GM12878 (cell line): ENCODE results near the gene BOD1L1. TPM values are rescaled to one million over a fixed set of nuclear protein-coding genes. Genes with fewer than 3 reads are reported as not detected.

Experiments used
- ATAC-seq: fragments of 200-7000 bp; cut with Tn5 transposase; 3 replicates; pipeline ENCODE4 v1.9.1; 2020; ENCODE audit warnings: mild to moderate bottlenecking, moderate library complexity
- BruUV-seq: library from RNA; stranded (reverse); fragments of 400-500 nt; replicated peaks from 2 replicates; lab custom pipeline; 2021; lab: Mats Ljungman, UMichigan
- CTCF ChIA-PET: fragments of 300-600 bp; sonication (Branson Sonifier 250); formaldehyde crosslinking; extraction: SDS; loops from one replicate; lab custom pipeline; 2021; ENCODE audit warnings: inconsistent platforms; lab: Yijun Ruan, JAX
- POLR2A ChIA-PET: fragments of 350-600 bp; formaldehyde crosslinking; extraction: SDS; loops from one replicate; lab custom pipeline; 2021; ENCODE audit warnings: inconsistent platforms; lab: Charles Lee
- RAD21 ChIA-PET: fragments of 300-600 bp; sonication (Branson Sonifier 250); formaldehyde crosslinking; loops from one replicate; lab custom pipeline; 2023; ENCODE audit warnings: antibody characterized with exemption; ENCODE audit not compliant: unreplicated experiment; lab: Charles Lee
- SMC1A ChIA-PET: fragments of 300-600 bp; sonication (Branson Sonifier 250); formaldehyde crosslinking; loops from one replicate; lab custom pipeline; 2023; ENCODE audit not compliant: unreplicated experiment, uncharacterized antibody; lab: Charles Lee
- DNase-seq: peaks from one replicate; pipeline ENCODE4 v3.0.0-alpha.2; 2011; ENCODE audit warnings: low read depth, low spot score
- FAIRE-seq: peaks from 3 replicates; lab custom pipeline; 2011; peaks lifted over from hg19 to GRCh38; lab: Jason Lieb, UNC
- H2AFZ ChIP-seq: 2 replicates; pipeline ENCODE4 v1.6.0; 2011; ENCODE audit warnings: low read depth, low read length, control low read depth; ENCODE audit not compliant: control insufficient read depth
- H3K27ac ChIP-seq: 2 replicates; pipeline ENCODE4 v1.5.1; 2011; ENCODE audit warnings: control low read depth; ENCODE audit not compliant: control insufficient read depth, insufficient read depth
- H3K27me3 ChIP-seq, 2 experiments: replicated peaks in 1 of 2; 2 replicates each; pipeline versions ENCODE4 v1.6.0 to v1.6.1; 2011; ENCODE audit warnings: low read length in 1 of 2; ENCODE audit not compliant: control insufficient read depth in 2 of 2, insufficient read depth in 2 of 2
- H3K36me3 ChIP-seq, 2 experiments: 2 replicates each; pipeline ENCODE4 v1.5.1; 2011; ENCODE audit warnings: low read length in 1 of 2; ENCODE audit not compliant: control insufficient read depth in 2 of 2, insufficient read depth in 2 of 2
- H3K4me1 ChIP-seq: 2 replicates; pipeline ENCODE4 v1.6.1; 2011; ENCODE audit warnings: mild to moderate bottlenecking, low read length, moderate library complexity, mixed read lengths; ENCODE audit not compliant: control insufficient read depth, insufficient read depth
- H3K4me2 ChIP-seq: 2 replicates; pipeline ENCODE4 v1.6.0; 2011; ENCODE audit warnings: control low read depth; ENCODE audit not compliant: control insufficient read depth, insufficient read depth
- H3K4me3 ChIP-seq: fragments of 200-600 bp; sonication (generic); 2 replicates; pipeline ENCODE4 v1.5.1; 2016
- H3K79me2 ChIP-seq: 2 replicates; pipeline ENCODE4 v1.6.0; 2011; ENCODE audit warnings: low read length; ENCODE audit not compliant: control insufficient read depth, insufficient read depth
- H3K9ac ChIP-seq: 2 replicates; pipeline ENCODE4 v1.8.0; 2011; ENCODE audit warnings: low read length, control low read depth, mixed read lengths; ENCODE audit not compliant: control insufficient read depth, insufficient read depth
- H3K9me3 ChIP-seq: replicated peaks from 3 replicates; pipeline ENCODE4 v1.5.1; 2011; ENCODE audit warnings: mild to moderate bottlenecking, low read length; ENCODE audit not compliant: control insufficient read depth, insufficient read depth
- H4K20me1 ChIP-seq: 2 replicates; pipeline ENCODE4 v1.6.0; 2011; ENCODE audit not compliant: control insufficient read depth, insufficient read depth
- CEBPZ ChIP-seq: fragments of 150-350 bp; IDR thresholded peaks from 2 replicates; pipeline ENCODE4 v1.6.1; 2016; ENCODE audit warnings: low read depth, low read length
- HDGF ChIP-seq: fragments of 450-650 bp; IDR thresholded peaks from 2 replicates; pipeline ENCODE4 v1.6.1; 2016; ENCODE audit warnings: antibody characterized with exemption
- NR2C1 ChIP-seq: fragments of 450-650 bp; IDR thresholded peaks from 2 replicates; pipeline ENCODE4 v1.6.1; 2017; ENCODE audit warnings: antibody characterized with exemption, mild to moderate bottlenecking, moderate library complexity
- PAX8 ChIP-seq: fragments of 450-650 bp; IDR thresholded peaks from 2 replicates; pipeline ENCODE4 v1.6.1; 2017; ENCODE audit warnings: mild to moderate bottlenecking, moderate library complexity
- POU2F2 ChIP-seq: IDR thresholded peaks from 3 replicates; pipeline ENCODE4 v1.6.1; 2011; ENCODE audit warnings: low read depth, mild to moderate bottlenecking, low read length, borderline replicate concordance
- SKIL ChIP-seq: fragments of 450-650 bp; IDR thresholded peaks from 2 replicates; pipeline ENCODE4 v1.6.1; 2017; ENCODE audit warnings: mild to moderate bottlenecking, low read depth, inconsistent platforms; ENCODE audit not compliant: poor library complexity, severe bottlenecking
- ZNF592 ChIP-seq: fragments of 450-650 bp; IDR thresholded peaks from 2 replicates; pipeline ENCODE4 v1.6.1; 2017; ENCODE audit warnings: mild to moderate bottlenecking, moderate library complexity
- ZNF687 ChIP-seq: fragments of 450-650 bp; IDR thresholded peaks from 2 replicates; pipeline ENCODE4 v1.6.1; 2017; ENCODE audit warnings: mild to moderate bottlenecking, moderate library complexity
- WGBS: methylation state at CpG from one replicate; pipeline ENCODE4 v1.1.6; 2016; ENCODE audit warnings: low lambda C conversion rate; ENCODE audit not compliant: insufficient replicate concordance, insufficient coverage; ENCODE audit errors: missing lambda C conversion rate; 5-methylcytosine and 5-hydroxymethylcytosine counted together
- in situ Hi-C: fragments of 300-500 bp; cut with MboI; formaldehyde crosslinking; loops from 9 replicates; pipeline ENCODE4 v1.14.3; 2018; ENCODE audit warnings: mixed read lengths
- intact Hi-C: fragments of 100-400 bp; cut with micrococcal nuclease; formaldehyde crosslinking; loops from one replicate; pipeline ENCODE4 v1.14.2; 2022; ENCODE audit not compliant: unreplicated experiment
- polyA plus RNA-seq, 11 experiments: library from polyadenylated mRNA; depleted of rRNA in 4 of 11; unstranded in 6 of 11; stranded (reverse) in 5 of 11; fragments of >200 nt; fragmentation: Nextera tagmentation in 4 of 11; fragmentation: Illumina TruSeq in 1 of 11; extraction: Ambion mirVana in 4 of 11; extraction: Trizol in 1 of 11; gene quantifications; 1 replicate in 1 of 11; 2 replicates in 10 of 11; pipeline versions ENCODE4 v1.2.1 to v1.2.3, GENCODE V29; 2011 to 2016; ENCODE audit warnings: inconsistent platforms in 2 of 11, missing spikeins in 2 of 11, low read depth in 1 of 11
- total RNA-seq, 4 experiments: library from RNA; depleted of rRNA in 3 of 4; stranded (reverse); fragments of >200 nt in 3 of 4; fragmentation: Illumina TruSeq in 1 of 4; extraction: Trizol in 1 of 4; gene quantifications; 2 replicates each; pipeline versions ENCODE4 v1.2.1 to v1.2.3, GENCODE V29; 2013 to 2021

Gene BOD1L1
- total and polyA plus RNA-seq, 10 of the 15 experiments (the other 5 are each of a cell fraction or from before 2014, with no cell fraction given): 6.8 to 41.6 (median 24.3) TPM

- TF ChIP-seq ZNF687 (no peak), POU2F2 (no peak), HDGF (no peak)
These were observed 7.8 kb upstream of the BOD1L1 start (continued) for GRCh38 chr4:13635286-13635799.

GRCh38 chr4:13633671-13634070 is 6.1 kb upstream of the BOD1L1 start:
- BruUV-seq: no TSS peak
- FAIRE-seq (no peak), DNase-seq (no peak), ATAC-seq (no peak)
- 100% methylated on average over 1 of the region's 1 CpG for WGBS
- H4K20me1 ChIP-seq: no peaks in the 10 kb centered on the region
- SMC1A ChIA-PET: no interaction called here
- no peaks in the 10 kb centered on the region for H3K4me1 ChIP-seq
- H3K9ac ChIP-seq: no peak overlapping the region
- H3K4me3 ChIP-seq: no peak overlapping the region
- H3K4me2 ChIP-seq: no peak overlapping the region
- no peaks in the 10 kb centered on the region for H3K9me3 ChIP-seq
- H3K27me3 ChIP-seq: no peaks in the 10 kb centered on the region
- H2AFZ ChIP-seq: no peak overlapping the region
- no peaks in the 10 kb centered on the region for H3K36me3 ChIP-seq
- CTCF ChIA-PET: interaction anchor here (1.6 kb wide), 1 partner anchor 21 kb away, joined by 5 read pairs; no protein-coding TSS in a partner anchor
- no peak overlapping the region for H3K27ac ChIP-seq
- RAD21 ChIA-PET: no interaction called here
- in situ Hi-C loops: no loop called here
- H3K79me2 ChIP-seq: no peaks in the 10 kb centered on the region
- intact Hi-C loops: no loop called here
- POLR2A ChIA-PET: no interaction called here
- TF ChIP-seq NR2C1: no peak
- no peak for TF ChIP-seq ZNF592
- TF ChIP-seq PAX8: no peak
- no peak for TF ChIP-seq CEBPZ
- no peak for TF ChIP-seq SKIL
